Brain microvascular endothelial cell (primary cell): Measurements from ENCODE around the gene ARHGEF9.

Experiments used
- DNase-seq: peaks from one replicate; pipeline ENCODE4 v3.0.0-alpha.2; 2020
- H3K27ac ChIP-seq: fragments of 250-450 bp; sonication (Bioruptor Pico); 2 replicates; pipeline ENCODE4 v1.5.1; 2020; ENCODE audit warnings: mild to moderate bottlenecking, moderate library complexity
- H3K27me3 ChIP-seq: fragments of 250-450 bp; sonication (Bioruptor Pico); replicated peaks from 2 replicates; pipeline ENCODE4 v1.5.1; 2020; ENCODE audit warnings: mild to moderate bottlenecking
- H3K36me3 ChIP-seq: fragments of 250-450 bp; sonication (Bioruptor Pico); replicated peaks from 2 replicates; pipeline ENCODE4 v1.5.1; 2020; ENCODE audit warnings: mild to moderate bottlenecking
- H3K4me3 ChIP-seq: 2 replicates; pipeline ENCODE4 v1.5.1; 2011; ENCODE audit warnings: low read depth, mild to moderate bottlenecking, control low read depth, low read length, moderate library complexity
- CTCF ChIP-seq: IDR thresholded peaks from 2 replicates; pipeline ENCODE4 v1.5.1; 2011; ENCODE audit warnings: low read depth, mild to moderate bottlenecking, moderate library complexity, low read length, control low read depth, inconsistent platforms; ENCODE audit errors: missing control alignments
- in situ Hi-C: cut with HindIII; loops from 2 replicates; pipeline ENCODE4 v1.10.0; 2017; ENCODE audit warnings: low sequenced_read_pairs, low pct_ligation_motif_present

The ARHGEF9 gene

GRCh38 chrX:63664741-63665140 lies 120.3 kb downstream of the ARHGEF9 start:
- in situ Hi-C loops = no loop called here
- Histone ChIP-seq H3K27me3 (no peaks in the 10 kb centered on the region), H3K27ac (peak overlapping the region; percentile 45), H3K4me3 (no peak overlapping the region), H3K36me3 (no peaks in the 10 kb centered on the region)
- DNase-seq = no peak
- TF ChIP-seq CTCF = no peak

GRCh38 chrX:63664083-63664482 lies 120.9 kb downstream of the ARHGEF9 start:
- in situ Hi-C loops = no loop called here
- peak overlapping the region; percentile 45 for H3K27ac ChIP-seq
- no peak overlapping the region for H3K4me3 ChIP-seq
- no peak for TF ChIP-seq CTCF
- DNase-seq = no peak
- H3K36me3 ChIP-seq = no peaks in the 10 kb centered on the region
- H3K27me3 ChIP-seq = no peaks in the 10 kb centered on the region

DNA sequence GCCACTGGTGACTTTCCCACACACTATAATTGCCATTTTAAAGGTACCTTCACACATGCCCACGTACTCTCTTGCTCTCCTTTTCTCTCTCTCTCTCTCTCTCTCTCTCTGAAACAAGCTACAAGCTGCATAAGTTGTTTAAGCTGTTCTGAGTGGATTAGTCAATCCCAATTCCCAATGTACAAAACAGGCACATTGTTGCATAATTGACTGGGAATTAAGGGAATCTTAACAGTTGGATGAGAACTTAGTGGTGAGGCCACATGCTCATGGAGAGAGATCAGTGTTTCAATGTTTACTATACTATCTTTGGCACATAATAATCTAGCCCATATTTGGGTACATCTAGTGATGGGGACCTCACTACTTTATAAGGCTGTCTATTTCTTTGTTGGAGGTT lies 123.3 kb downstream of the ARHGEF9 start:
- no peak for DNase-seq
- in situ Hi-C loops = no loop called here
- no peak overlapping the region for H3K4me3 ChIP-seq
- TF ChIP-seq CTCF = no peak
- H3K27ac ChIP-seq = no peak overlapping the region
- no peaks in the 10 kb centered on the region for H3K27me3 ChIP-seq
- no peaks in the 10 kb centered on the region for H3K36me3 ChIP-seq

- Histone ChIP-seq H3K4me3 (no peak overlapping the region), H3K36me3 (no peaks in the 10 kb centered on the region), H3K27ac (no peak overlapping the region), H3K27me3 (no peaks in the 10 kb centered on the region)
- in situ Hi-C loops = no loop called here
- no peak for DNase-seq
- TF ChIP-seq CTCF = no peak
Measured at GRCh38 chrX:63658920-63659319, 126.1 kb downstream of the ARHGEF9 start.

GRCh38 chrX:63657821-63658220 lies 127.2 kb downstream of the ARHGEF9 start:
- in situ Hi-C loops = no loop called here
- peak overlapping the region; percentile 88 for H3K27ac ChIP-seq

More at GRCh38 chrX:63657821-63658220, 127.2 kb downstream of the ARHGEF9 start:
- H3K36me3 ChIP-seq = no peaks in the 10 kb centered on the region
- no peak overlapping the region for H3K4me3 ChIP-seq
- peak; percentile 89 for DNase-seq
- no peaks in the 10 kb centered on the region for H3K27me3 ChIP-seq
- TF ChIP-seq CTCF = no peak
